Activated naive CD8-positive, alpha-beta T cell treated with anti-CD3 and anti-CD28 coated beads, Interleukin-2, amount 50 U/mL, for 24 hours (primary cell): Measurements from ENCODE around the gene WDR18.

Experiments used
- ATAC-seq: fragments of 150-1000 bp; cut with Tn5 transposase; one replicate; pipeline ENCODE4 v1.10.0; 2021
- DNase-seq: peaks from one replicate; pipeline ENCODE4 v3.0.0; 2021
- H3K27ac Mint-ChIP-seq: one replicate; pipeline ENCODE4 v1.8.0; 2021; ENCODE audit warnings: mild to moderate bottlenecking, mixed read lengths
- H3K27me3 Mint-ChIP-seq: one replicate; pipeline ENCODE4 v1.8.0; 2021; ENCODE audit warnings: mixed read lengths
- H3K36me3 Mint-ChIP-seq: one replicate; pipeline ENCODE4 v1.8.0; 2021; ENCODE audit warnings: low read depth, mixed read lengths
- H3K4me1 Mint-ChIP-seq: one replicate; pipeline ENCODE4 v1.8.0; 2021; ENCODE audit warnings: mixed read lengths
- H3K4me3 Mint-ChIP-seq: one replicate; pipeline ENCODE4 v1.8.0; 2021; ENCODE audit warnings: mild to moderate bottlenecking, moderate library complexity, mixed read lengths
- H3K9me3 Mint-ChIP-seq: one replicate; pipeline ENCODE4 v1.8.0; 2021; ENCODE audit warnings: mixed read lengths

WDR18 gene, protein sequence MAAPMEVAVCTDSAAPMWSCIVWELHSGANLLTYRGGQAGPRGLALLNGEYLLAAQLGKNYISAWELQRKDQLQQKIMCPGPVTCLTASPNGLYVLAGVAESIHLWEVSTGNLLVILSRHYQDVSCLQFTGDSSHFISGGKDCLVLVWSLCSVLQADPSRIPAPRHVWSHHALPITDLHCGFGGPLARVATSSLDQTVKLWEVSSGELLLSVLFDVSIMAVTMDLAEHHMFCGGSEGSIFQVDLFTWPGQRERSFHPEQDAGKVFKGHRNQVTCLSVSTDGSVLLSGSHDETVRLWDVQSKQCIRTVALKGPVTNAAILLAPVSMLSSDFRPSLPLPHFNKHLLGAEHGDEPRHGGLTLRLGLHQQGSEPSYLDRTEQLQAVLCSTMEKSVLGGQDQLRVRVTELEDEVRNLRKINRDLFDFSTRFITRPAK

DNA sequence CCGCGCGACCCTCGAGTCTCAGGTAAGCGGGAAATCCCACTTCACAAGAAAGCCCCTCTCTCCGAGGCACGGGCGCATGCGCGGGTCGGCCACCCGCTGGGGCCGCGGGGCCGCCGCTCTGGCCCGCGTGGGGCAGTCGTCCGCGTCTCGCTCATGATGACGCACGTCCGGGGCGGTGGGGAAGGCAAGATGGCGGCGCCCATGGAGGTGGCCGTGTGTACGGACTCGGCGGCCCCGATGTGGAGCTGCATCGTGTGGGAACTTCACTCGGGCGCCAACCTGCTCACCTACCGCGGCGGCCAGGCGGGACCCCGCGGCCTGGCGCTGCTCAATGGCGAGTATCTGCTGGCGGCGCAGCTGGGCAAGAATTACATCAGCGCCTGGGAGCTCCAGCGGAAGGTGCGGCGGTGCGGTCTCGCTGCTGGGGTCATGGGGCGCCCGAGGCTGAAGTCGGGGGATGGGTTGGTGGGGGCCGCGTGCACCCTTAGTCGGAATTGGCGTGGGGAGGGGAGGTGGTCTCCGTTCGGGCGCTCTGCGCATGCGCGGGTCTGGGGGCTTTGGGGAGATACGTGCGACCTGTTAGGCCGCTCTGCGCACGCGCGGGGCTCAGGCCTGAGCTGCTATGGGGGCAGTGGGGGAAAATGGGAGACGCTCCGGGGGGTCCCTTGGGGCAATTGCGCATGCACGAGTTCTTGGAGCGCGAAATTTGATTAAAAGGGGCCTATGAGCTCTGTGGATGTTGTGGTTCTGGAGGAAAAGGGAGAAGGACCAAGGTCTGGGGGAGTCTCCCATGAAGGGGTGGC is at the start of gene WDR18:
Gene WDR18 (plus strand): TSS at position 181 of the 803 bp plus-strand sequence. CDS start 9 bp downstream, at position 190.
- Mint-ChIP-seq H3K36me3 (peaks cover 16% of the 10 kb centered on the region), H3K27ac (peak within 1 kb of the TSS; percentile 96), H3K27me3 (no peaks in the 10 kb centered on the region), H3K9me3 (no peaks in the 10 kb centered on the region), H3K4me3 (peak within 1 kb of the TSS; percentile 91), H3K4me1 (peaks cover 21% of the 10 kb centered on the region)
- ATAC-seq (peak; percentile 81), DNase-seq (peak; percentile 94)

DNA sequence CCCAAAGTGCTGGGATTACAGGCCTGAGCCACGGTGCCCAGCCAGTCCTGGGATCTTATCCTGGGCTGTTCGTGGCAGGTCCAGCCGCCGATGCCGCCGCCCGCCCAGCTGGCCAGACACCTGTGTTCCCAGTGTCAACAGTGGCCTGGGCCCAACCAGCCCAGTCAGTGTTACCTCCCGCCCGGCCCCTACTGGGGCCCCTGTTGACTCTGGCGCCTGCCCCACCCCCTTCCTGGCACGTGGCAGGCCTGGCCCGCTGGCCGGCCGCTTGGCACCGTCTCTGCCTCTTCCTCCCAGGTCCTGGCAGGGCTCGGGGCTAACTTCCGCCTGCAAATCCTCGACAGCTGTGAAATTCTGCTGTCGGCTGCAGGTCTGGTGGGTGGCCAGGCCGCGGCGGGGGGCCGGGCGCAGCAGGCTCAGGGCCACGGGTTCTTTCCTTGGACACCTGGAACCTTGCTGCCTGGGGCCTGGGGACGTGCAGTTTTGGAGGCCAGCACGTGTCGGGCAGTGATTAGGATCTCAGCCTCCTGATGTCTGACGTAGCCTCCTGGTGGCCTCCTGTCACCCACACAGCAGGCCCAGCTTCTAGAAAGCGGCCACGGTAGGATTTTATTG is 49.2 kb upstream of the WDR18 start:
- no peak overlapping the region for H3K27ac Mint-ChIP-seq
- DNase-seq (no peak), ATAC-seq (no peak)
- no peaks in the 10 kb centered on the region for H3K36me3 Mint-ChIP-seq
- peaks cover 2% of the 10 kb centered on the region for H3K27me3 Mint-ChIP-seq
- H3K4me1 Mint-ChIP-seq: peaks cover 27% of the 10 kb centered on the region
- H3K9me3 Mint-ChIP-seq: no peaks in the 10 kb centered on the region
- H3K4me3 Mint-ChIP-seq: no peak overlapping the region

DNA sequence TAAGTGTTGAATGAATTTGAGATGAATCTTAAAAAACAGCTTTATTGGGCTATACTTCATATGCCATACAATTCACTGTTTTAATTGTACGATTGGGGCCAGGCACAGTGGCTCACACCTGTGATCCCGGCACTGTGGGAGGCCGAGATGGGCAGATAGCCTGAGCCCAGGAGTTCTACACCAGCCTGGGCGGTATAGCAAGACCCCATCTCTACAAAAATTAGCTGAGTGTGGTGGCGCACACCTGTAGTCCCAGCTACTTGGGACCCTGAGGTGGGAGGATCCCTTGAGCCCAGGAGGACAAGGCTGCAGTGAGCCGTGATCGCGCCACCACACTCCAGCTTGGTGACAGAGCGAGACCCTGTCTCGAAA is 48.0 kb upstream of the WDR18 start:
- H3K36me3 Mint-ChIP-seq: no peaks in the 10 kb centered on the region
- H3K4me3 Mint-ChIP-seq: no peak overlapping the region
- ATAC-seq (no peak), DNase-seq (no peak)
- H3K27me3 Mint-ChIP-seq: peaks cover 2% of the 10 kb centered on the region
- H3K4me1 Mint-ChIP-seq: peaks cover 32% of the 10 kb centered on the region
- H3K27ac Mint-ChIP-seq: no peak overlapping the region
- no peaks in the 10 kb centered on the region for H3K9me3 Mint-ChIP-seq

DNA sequence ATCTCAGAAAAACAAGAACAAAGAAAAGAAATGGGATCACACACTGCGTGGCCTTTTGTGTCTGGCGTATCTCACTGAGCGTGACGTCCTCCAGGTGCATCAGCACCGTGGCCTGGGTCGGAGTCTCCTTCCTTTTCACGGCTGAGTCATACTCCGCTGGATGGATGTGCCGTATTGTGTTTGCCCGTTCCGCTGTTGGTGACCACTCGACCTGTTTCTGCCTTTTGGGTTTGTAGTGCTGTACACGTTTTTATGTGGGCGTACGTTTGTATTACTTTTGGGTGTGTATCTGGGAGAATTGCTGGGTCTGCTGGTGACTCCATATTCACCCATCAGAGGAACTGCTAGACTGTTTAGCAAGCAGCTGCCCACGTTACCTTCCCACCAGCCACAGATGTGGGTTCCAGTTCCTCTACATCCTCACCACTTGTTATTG is 46.9 kb upstream of the WDR18 start:
- Mint-ChIP-seq H3K36me3 (no peaks in the 10 kb centered on the region), H3K4me1 (peaks cover 34% of the 10 kb centered on the region), H3K9me3 (no peaks in the 10 kb centered on the region), H3K27me3 (peaks cover 2% of the 10 kb centered on the region), H3K4me3 (no peak overlapping the region), H3K27ac (peak overlapping the region; percentile 57)
- ATAC-seq (peak; percentile 63), DNase-seq (peak; percentile 45)

DNA sequence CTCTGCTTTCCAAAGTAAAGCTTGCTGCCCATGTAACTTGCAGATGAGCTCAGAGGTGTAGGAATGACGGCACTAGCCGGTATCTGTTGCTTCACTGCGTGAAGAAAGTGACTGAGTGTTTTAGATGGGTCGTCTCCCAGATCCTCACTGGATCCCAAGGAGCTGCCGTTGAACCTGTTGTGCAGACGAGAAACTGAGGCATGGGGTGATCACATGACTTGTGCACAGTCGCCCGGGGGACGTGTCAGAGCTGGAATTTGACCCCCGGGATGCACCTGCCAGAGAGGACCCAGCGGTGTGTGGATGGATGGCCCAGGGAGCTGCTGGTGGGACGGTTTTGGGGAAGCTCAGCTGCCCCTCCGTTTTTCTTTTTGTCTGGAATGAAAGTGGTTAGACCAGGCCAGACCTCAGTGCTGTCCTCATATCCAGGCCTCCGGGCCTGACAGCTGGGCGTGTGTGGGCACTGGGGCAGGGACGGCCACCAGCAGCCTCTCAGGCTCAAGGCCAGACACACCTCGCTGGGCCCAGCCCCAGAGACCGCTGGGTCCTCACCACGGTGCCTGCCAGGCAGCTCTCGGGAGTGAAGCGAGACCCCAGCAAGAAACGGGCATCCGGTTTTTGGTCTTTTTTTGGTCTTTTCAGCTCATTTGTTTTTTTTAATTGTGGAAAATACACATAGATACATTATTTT is 45.8 kb upstream of the WDR18 start:
- Mint-ChIP-seq H3K36me3 (no peaks in the 10 kb centered on the region), H3K4me3 (no peak overlapping the region), H3K27ac (no peak overlapping the region), H3K4me1 (peaks cover 28% of the 10 kb centered on the region), H3K27me3 (peaks cover 2% of the 10 kb centered on the region), H3K9me3 (no peaks in the 10 kb centered on the region)
- DNase-seq: no peak
- no peak for ATAC-seq

- Mint-ChIP-seq H3K4me1 (peaks cover 28% of the 10 kb centered on the region), H3K36me3 (no peaks in the 10 kb centered on the region), H3K4me3 (peak overlapping the region; percentile 66), H3K9me3 (no peaks in the 10 kb centered on the region), H3K27ac (no peak overlapping the region), H3K27me3 (peaks cover 2% of the 10 kb centered on the region)
- ATAC-seq (no peak), DNase-seq (no peak)
These were observed 44.7 kb upstream of the WDR18 start for GRCh38 chr19:939439-939838.

GRCh38 chr19:939922-940321 is 44.2 kb upstream of the WDR18 start:
- peak overlapping the region; percentile 66 for H3K4me3 Mint-ChIP-seq
- peaks cover 28% of the 10 kb centered on the region for H3K4me1 Mint-ChIP-seq
- H3K27me3 Mint-ChIP-seq: peaks cover 2% of the 10 kb centered on the region
- DNase-seq (no peak), ATAC-seq (no peak)
- H3K9me3 Mint-ChIP-seq: no peaks in the 10 kb centered on the region
- no peaks in the 10 kb centered on the region for H3K36me3 Mint-ChIP-seq
- H3K27ac Mint-ChIP-seq: peak overlapping the region; percentile 47

- peaks cover 28% of the 10 kb centered on the region for H3K4me1 Mint-ChIP-seq
- H3K27ac Mint-ChIP-seq: peak overlapping the region; percentile 47
- H3K9me3 Mint-ChIP-seq: no peaks in the 10 kb centered on the region
- peak; percentile 67 for DNase-seq
- H3K27me3 Mint-ChIP-seq: peaks cover 2% of the 10 kb centered on the region
- H3K4me3 Mint-ChIP-seq: peak overlapping the region; percentile 66
- peak; percentile 51 for ATAC-seq
- no peaks in the 10 kb centered on the region for H3K36me3 Mint-ChIP-seq
These were observed 43.4 kb upstream of the WDR18 start for GRCh38 chr19:940591-941291.

- DNase-seq (no peak), ATAC-seq (no peak)
- Mint-ChIP-seq H3K4me1 (peaks cover 28% of the 10 kb centered on the region), H3K27me3 (peaks cover 2% of the 10 kb centered on the region), H3K4me3 (peak overlapping the region; percentile 62), H3K9me3 (no peaks in the 10 kb centered on the region), H3K27ac (peak overlapping the region; percentile 10), H3K36me3 (no peaks in the 10 kb centered on the region)
These were observed 42.6 kb upstream of the WDR18 start for GRCh38 chr19:941292-942132.

- no peak overlapping the region for H3K27ac Mint-ChIP-seq
- no peak for DNase-seq
- no peaks in the 10 kb centered on the region for H3K36me3 Mint-ChIP-seq
- H3K4me1 Mint-ChIP-seq: peaks cover 24% of the 10 kb centered on the region
- H3K27me3 Mint-ChIP-seq: peaks cover 2% of the 10 kb centered on the region
- no peak overlapping the region for H3K4me3 Mint-ChIP-seq
- H3K9me3 Mint-ChIP-seq: no peaks in the 10 kb centered on the region
- ATAC-seq: no peak
These were observed 42.0 kb upstream of the WDR18 start for GRCh38 chr19:942133-942645.

DNA sequence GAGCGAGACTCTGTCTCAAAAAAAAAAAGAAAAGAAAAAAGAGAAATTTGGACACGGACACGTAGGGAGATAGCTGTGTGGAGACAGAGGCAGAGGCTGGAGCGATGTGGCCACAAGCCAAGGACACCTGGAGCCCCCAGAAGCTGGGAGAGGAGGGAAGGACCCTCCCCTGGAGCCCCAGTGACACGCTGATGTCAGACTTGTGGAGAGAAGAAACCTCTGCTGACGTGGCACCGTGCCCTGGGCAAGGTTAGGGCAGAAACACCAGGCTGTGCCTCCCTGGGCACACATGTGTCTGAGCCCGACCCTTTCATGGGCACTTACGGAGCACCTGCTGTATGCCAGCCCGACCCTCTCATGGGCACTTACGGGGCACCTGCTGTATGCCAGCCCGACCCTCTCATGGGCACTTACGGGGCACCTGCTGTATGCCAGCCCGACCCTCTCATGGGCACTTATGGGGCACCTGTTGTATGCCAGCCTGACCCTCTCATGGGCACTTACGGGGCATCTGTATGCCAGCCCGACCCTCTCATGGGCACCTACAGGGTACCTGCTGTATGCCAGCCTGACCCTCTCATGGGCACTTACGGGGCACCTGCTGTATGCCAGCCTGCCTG is 40.5 kb upstream of the WDR18 start:
- Mint-ChIP-seq H3K36me3 (no peaks in the 10 kb centered on the region), H3K9me3 (no peaks in the 10 kb centered on the region), H3K27me3 (no peaks in the 10 kb centered on the region), H3K27ac (no peak overlapping the region), H3K4me1 (peaks cover 12% of the 10 kb centered on the region), H3K4me3 (no peak overlapping the region)
- DNase-seq: no peak
- ATAC-seq: no peak

GRCh38 chr19:944171-944567 is 40.0 kb upstream of the WDR18 start:
- no peaks in the 10 kb centered on the region for H3K27me3 Mint-ChIP-seq
- no peak overlapping the region for H3K27ac Mint-ChIP-seq
- H3K4me3 Mint-ChIP-seq: no peak overlapping the region
- no peaks in the 10 kb centered on the region for H3K9me3 Mint-ChIP-seq
- H3K4me1 Mint-ChIP-seq: peaks cover 12% of the 10 kb centered on the region
- H3K36me3 Mint-ChIP-seq: no peaks in the 10 kb centered on the region
- no peak for DNase-seq
- no peak for ATAC-seq
